Upper lobe of left lung (tissue), 4 donors: Measurements from ENCODE around the gene MAP2K5.
"Not testable (repeated sequence)": the region's sequence is repeated elsewhere in the genome, so short reads cannot be mapped to it uniquely, and the experiment has no call there.

Source experiments
- CTCF ChIP-seq, 6 experiments: fragments of 450-650 bp in 4 of 6; fragments of 200-600 bp in 2 of 6; sonication (generic) in 2 of 6; IDR thresholded peaks; one replicate each; pipeline ENCODE4 v1.5.1; 2016 to 2019; ENCODE audit warnings: antibody characterized with exemption in 6 of 6
- POLR2AphosphoS5 ChIP-seq, 2 donors: sonication (generic); formaldehyde crosslinking; IDR thresholded peaks; one replicate each; pipeline ENCODE4 v1.5.1; 2017; ENCODE audit warnings: antibody characterized with exemption in 2 of 2

GRCh38 chr15:67615131-67615534 is 72.6 kb downstream of the MAP2K5 start:
- not testable (repeated sequence) for TF ChIP-seq POLR2AphosphoS5, CTCF (IDR thresholded peaks at IDR 0.05)
